Measurements from ENCODE around the gene DPH3. TPM values are rescaled to one million over a fixed set of nuclear protein-coding genes. Genes with fewer than 3 reads are reported as not detected.

Gene DPH3
- total and polyA plus RNA-seq, 2 experiments from 2014 or later: 15.3 to 84.3 TPM

GRCh38 chr3:16216373-16216935 lies 48.3 kb downstream of the DPH3 start (continued):
- TF ChIP-seq ZNF462 (CRISPR knock-in tag; IDR thresholded peaks at IDR 0.05) (no peak), JUNB (IDR thresholded peaks at IDR 0.05; ENCODE audit: unreplicated experiment) (no peak), EZH2phosphoT487 (IDR thresholded peaks at IDR 0.05; ENCODE audit: unreplicated experiment) (no peak)

- H4K20me1 ChIP-seq (replicated peaks; ENCODE audit: insufficient read depth): no peaks in the 10 kb centered on the region
- H2AFZ ChIP-seq: no peak overlapping the region
- 0 out of 2 replicates have a peak, but pooled peaks cover 3% of the 10 kb centered on the region for H3K9me2 ChIP-seq (ENCODE audit: insufficient read depth)
- H3K4me3 ChIP-seq: no peak overlapping the region
- no peaks in the 10 kb centered on the region for H3F3A ChIP-seq (replicated peaks; ENCODE audit: low read depth)
- no peak for DNase-seq (ENCODE audit: low spot score)
- Mint-ChIP-seq H3K9me3 (no peaks in the 10 kb centered on the region; the same call in 2 of the 3 replicates), H3K36me3 (ENCODE audit: low read depth) (no peaks in the 10 kb centered on the region), H3K27me3 (ENCODE audit: insufficient read depth, low read depth, poor library complexity) (peaks cover 2% of the 10 kb centered on the region), H3K4me1 (no peaks in the 10 kb centered on the region; the same call in 2 of the 3 replicates), H3K27ac (no peak overlapping the region), H3K4me3 (no peak overlapping the region)
- H3K27ac ChIP-seq (ENCODE audit: low read depth): no peak overlapping the region
- H3K27me3 ChIP-seq (ENCODE audit: insufficient read depth): no peaks in the 10 kb centered on the region
- H3K36me3 ChIP-seq (ENCODE audit: insufficient read depth): no peaks in the 10 kb centered on the region
- H3K79me2 ChIP-seq (replicated peaks; ENCODE audit: insufficient read depth): no peaks in the 10 kb centered on the region
- H3K4me1 ChIP-seq (ENCODE audit: insufficient read depth): no peaks in the 10 kb centered on the region
- H3K4me2 ChIP-seq: no peak overlapping the region
- ATAC-seq: no peak
- TF ChIP-seq EZH2 (IDR thresholded peaks at IDR 0.05; ENCODE audit: low read depth, unreplicated experiment) (no peak), NANOG (IDR thresholded peaks at IDR 0.05; ENCODE audit: borderline replicate concordance) (no peak), CREB1 (CRISPR knock-in tag; IDR thresholded peaks at IDR 0.05; ENCODE audit: low read depth) (no peak), ZNF462 (CRISPR knock-in tag; IDR thresholded peaks at IDR 0.05) (no peak), POLR2AphosphoS5 (IDR thresholded peaks at IDR 0.05; ENCODE audit: low read depth) (no peak), CTCF (conservative IDR thresholded peaks at IDR 0.05; ENCODE audit: low read depth in 2 of 2) (no peak)
Observed at GRCh38 chr3:16214366-16214765, 50.4 kb downstream of the DPH3 start.
